ELR (cell line): ENCODE results near the gene PRPH2.
A peak's percentile ranks its signal among the peaks of the same experiment; 100 is the strongest.

Source experiments
- DNase-seq: peaks from one replicate; pipeline ENCODE4 v3.0.0-alpha.2; 2015; ENCODE audit warnings: low read depth

The PRPH2 gene

GRCh38 chr6:42722497-42722896 lies at the start of gene PRPH2:
PRPH2 (minus strand) TSS chr6:42722597; CDS start chr6:42722334, 263 bp downstream.
- no peak for DNase-seq

GRCh38 chr6:42771741-42772100 lies 49.3 kb upstream of the PRPH2 start:
- no peak for DNase-seq

GRCh38 chr6:42769836-42770235 lies 47.4 kb upstream of the PRPH2 start:
- no peak for DNase-seq

- no peak for DNase-seq
Measured at GRCh38 chr6:42769051-42769450, 46.7 kb upstream of the PRPH2 start.

- DNase-seq: peak; percentile 93
Measured at GRCh38 chr6:42766163-42766670, 43.8 kb upstream of the PRPH2 start.

GRCh38 chr6:42764911-42765648 lies 42.7 kb upstream of the PRPH2 start:
- no peak for DNase-seq

GRCh38 chr6:42762950-42763349 lies 40.6 kb upstream of the PRPH2 start:
- DNase-seq: no peak

GRCh38 chr6:42762426-42762859 lies 40.0 kb upstream of the PRPH2 start:
- no peak for DNase-seq

- DNase-seq: no peak
Measured at GRCh38 chr6:42761287-42762067, 39.1 kb upstream of the PRPH2 start.

GRCh38 chr6:42758756-42759430 lies 36.5 kb upstream of the PRPH2 start:
- DNase-seq: no peak

GRCh38 chr6:42756722-42757121 lies 34.3 kb upstream of the PRPH2 start:
- DNase-seq: no peak

- DNase-seq: no peak
Measured at GRCh38 chr6:42754759-42755158, 32.4 kb upstream of the PRPH2 start.

- no peak for DNase-seq
Measured at GRCh38 chr6:42751055-42751454, 28.7 kb upstream of the PRPH2 start.

GRCh38 chr6:42748203-42748898 lies 26.0 kb upstream of the PRPH2 start:
- DNase-seq: no peak

- peak; percentile 93 for DNase-seq
Measured at GRCh38 chr6:42746463-42747391, 24.3 kb upstream of the PRPH2 start.

- peak; percentile 99 for DNase-seq
Measured at GRCh38 chr6:42745640-42746462, 23.5 kb upstream of the PRPH2 start, which contains the start of gene TBCC. TBCC (minus strand) TSS chr6:42746103; CDS start chr6:42746073, 30 bp downstream.

- peak; percentile 54 for DNase-seq
Measured at GRCh38 chr6:42745083-42745639, 22.8 kb upstream of the PRPH2 start.

- DNase-seq: no peak
Measured at GRCh38 chr6:42744351-42744893, 22.0 kb upstream of the PRPH2 start.
